ENCODE data around the gene ADAP2.

DNA sequence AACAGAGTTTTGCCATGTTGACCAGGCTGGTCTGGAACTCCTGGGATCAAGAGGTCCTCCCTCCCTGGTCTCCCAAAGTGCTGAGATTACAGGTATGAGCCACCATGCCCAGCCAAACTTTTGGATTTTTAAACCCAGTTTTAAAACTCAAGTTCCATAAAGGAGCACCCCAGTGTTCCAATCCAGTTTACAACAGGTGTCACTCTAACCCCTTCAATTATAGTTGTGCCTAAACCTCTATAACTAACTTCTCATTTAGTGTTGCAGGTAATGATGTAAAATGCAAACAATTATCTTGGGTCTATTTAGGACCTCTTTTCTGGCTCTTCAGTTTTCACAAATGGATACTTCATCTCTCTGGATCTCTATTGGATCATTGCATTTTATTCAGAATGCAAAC lies 7.8 kb upstream of the ADAP2 start:
- TF ChIP-seq EZH2 (IDR thresholded peaks at IDR 0.05) (no peak), POLR2AphosphoS5 (IDR thresholded peaks at IDR 0.05; ENCODE audit: borderline replicate concordance, low read depth, low read length) (no peak)
